ENCODE measurements around the gene PRSS23.

PRSS23 gene

GRCh38 chr11:86787656-86788055 is 12.7 kb upstream of the PRSS23 start:
- no peak for DNase-seq (ENCODE audit: low spot score)
- in situ Hi-C loops (cut with MboI; ENCODE audit: low pct_unique_long_range_greater_than_20kb, low sequenced_read_pairs, unreplicated experiment): no loop called here
- no peak for TF ChIP-seq CTCF (IDR thresholded peaks at IDR 0.05; ENCODE audit: extremely low read depth, insufficient read depth, missing control alignments)

GRCh38 chr11:86790195-86790725 is 10.1 kb upstream of the PRSS23 start:
- in situ Hi-C loops (cut with MboI; ENCODE audit: low pct_unique_long_range_greater_than_20kb, low sequenced_read_pairs, unreplicated experiment): no loop called here
- no peak for TF ChIP-seq CTCF (IDR thresholded peaks at IDR 0.05; ENCODE audit: extremely low read depth, insufficient read depth, missing control alignments)
- DNase-seq (ENCODE audit: low spot score): no peak

- TF ChIP-seq CTCF (IDR thresholded peaks at IDR 0.05; ENCODE audit: extremely low read depth, insufficient read depth, missing control alignments): no peak
- in situ Hi-C loops (cut with MboI; ENCODE audit: low pct_unique_long_range_greater_than_20kb, low sequenced_read_pairs, unreplicated experiment): no loop called here
- no peak for DNase-seq (ENCODE audit: low spot score)
Measured at GRCh38 chr11:86790867-86791849, 9.2 kb upstream of the PRSS23 start.

GRCh38 chr11:86792150-86792549 is 8.2 kb upstream of the PRSS23 start:
- in situ Hi-C loops (cut with MboI; ENCODE audit: low pct_unique_long_range_greater_than_20kb, low sequenced_read_pairs, unreplicated experiment): no loop called here
- TF ChIP-seq CTCF (IDR thresholded peaks at IDR 0.05; ENCODE audit: extremely low read depth, insufficient read depth, missing control alignments): no peak
- no peak for DNase-seq (ENCODE audit: low spot score)

- DNase-seq (ENCODE audit: low spot score): no peak
- in situ Hi-C loops (cut with MboI; ENCODE audit: low pct_unique_long_range_greater_than_20kb, low sequenced_read_pairs, unreplicated experiment): no loop called here
- TF ChIP-seq CTCF (IDR thresholded peaks at IDR 0.05; ENCODE audit: extremely low read depth, insufficient read depth, missing control alignments): no peak
Measured at GRCh38 chr11:86793307-86793706, 7.0 kb upstream of the PRSS23 start.

GRCh38 chr11:86795511-86795910 is 4.8 kb upstream of the PRSS23 start:
- in situ Hi-C loops (cut with MboI; ENCODE audit: low pct_unique_long_range_greater_than_20kb, low sequenced_read_pairs, unreplicated experiment): no loop called here
- TF ChIP-seq CTCF (IDR thresholded peaks at IDR 0.05; ENCODE audit: extremely low read depth, insufficient read depth, missing control alignments): no peak

More at GRCh38 chr11:86795511-86795910, 4.8 kb upstream of the PRSS23 start:
- DNase-seq (ENCODE audit: low spot score): no peak

Data from GM13977 (cell line).